ENCODE results near the gene CNNM2.
"Not testable (repeated sequence)": the region's sequence is repeated elsewhere in the genome, so short reads cannot be mapped to it uniquely, and the experiment has no call there.

The CNNM2 gene

GRCh38 chr10:103041391-103041790 lies 123.3 kb downstream of the CNNM2 start:
- no peak for DNase-seq (ENCODE audit: low read depth)

- no peak for DNase-seq (ENCODE audit: low read depth)
Observed at GRCh38 chr10:103042129-103042528, 124.0 kb downstream of the CNNM2 start.

GRCh38 chr10:103042908-103043307 lies 124.8 kb downstream of the CNNM2 start:
- DNase-seq (ENCODE audit: low read depth), result no peak

- DNase-seq (ENCODE audit: low read depth), result no peak
Observed at GRCh38 chr10:103044942-103045489, 126.9 kb downstream of the CNNM2 start.

DNA sequence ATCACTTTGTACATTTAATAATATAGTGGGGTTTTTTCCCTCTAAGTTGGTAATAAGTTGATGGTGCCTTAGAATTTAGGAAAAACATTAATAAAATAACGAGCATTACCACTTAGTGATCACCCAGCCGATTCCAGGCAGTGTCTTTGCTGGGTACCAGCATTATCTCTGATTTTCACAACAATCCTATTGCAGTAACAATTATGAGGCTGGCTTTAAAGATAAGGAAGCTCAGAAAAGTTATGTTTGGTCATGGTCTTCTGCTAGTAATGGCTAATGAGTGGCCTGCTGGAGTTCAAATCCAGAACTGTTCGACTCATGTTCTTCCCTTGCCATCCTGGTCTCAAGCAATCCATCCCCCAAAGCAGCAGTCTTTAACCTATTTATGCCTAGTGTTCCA lies 127.9 kb downstream of the CNNM2 start:
- DNase-seq (ENCODE audit: low read depth), result no peak

DNA sequence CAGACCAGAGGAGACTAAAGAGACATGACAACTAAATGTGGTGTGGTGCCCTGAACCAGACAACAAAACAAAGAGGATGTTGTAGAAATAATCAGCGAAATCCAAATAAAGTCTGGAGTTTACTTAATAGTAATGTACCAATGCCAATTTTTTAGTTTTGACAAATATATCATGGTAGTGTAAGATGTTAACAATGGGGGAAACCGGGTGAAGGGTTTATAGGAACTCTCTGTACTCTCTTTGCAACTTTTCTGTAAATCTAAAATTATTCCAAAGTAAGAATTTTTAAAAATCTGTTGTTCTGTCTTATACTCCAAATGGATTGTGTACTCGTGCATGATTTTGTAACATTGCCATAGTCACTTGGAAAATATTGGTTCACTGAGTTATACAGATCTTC lies 129.3 kb downstream of the CNNM2 start:
- no peak for DNase-seq (ENCODE audit: low read depth)

GRCh38 chr10:103049237-103049636 lies 131.1 kb downstream of the CNNM2 start:
- no peak for DNase-seq (ENCODE audit: low read depth)

GRCh38 chr10:103053659-103054581 lies 135.8 kb downstream of the CNNM2 start:
- peak; percentile 25 for DNase-seq (ENCODE audit: low read depth)

DNA sequence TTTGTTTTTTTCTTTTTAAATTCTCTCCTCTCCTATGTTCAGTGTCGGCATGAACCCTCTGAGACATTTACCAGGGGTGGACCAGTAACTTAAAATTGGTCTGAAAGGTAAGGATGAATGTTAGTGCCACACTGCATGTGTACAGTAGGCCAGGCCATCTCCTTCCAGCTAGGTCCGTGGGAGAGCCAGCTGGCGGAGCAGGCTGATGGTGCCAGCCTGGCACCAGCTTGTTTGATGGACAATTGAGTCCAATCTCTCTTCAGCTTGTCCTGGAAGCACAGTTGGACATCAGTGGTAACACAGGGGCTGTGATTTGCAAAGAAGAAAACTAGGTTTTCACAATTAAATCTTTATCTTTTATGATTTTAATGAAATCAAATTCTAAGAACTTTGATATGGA lies 136.5 kb downstream of the CNNM2 start:
- DNase-seq (ENCODE audit: low read depth), result no peak

DNA sequence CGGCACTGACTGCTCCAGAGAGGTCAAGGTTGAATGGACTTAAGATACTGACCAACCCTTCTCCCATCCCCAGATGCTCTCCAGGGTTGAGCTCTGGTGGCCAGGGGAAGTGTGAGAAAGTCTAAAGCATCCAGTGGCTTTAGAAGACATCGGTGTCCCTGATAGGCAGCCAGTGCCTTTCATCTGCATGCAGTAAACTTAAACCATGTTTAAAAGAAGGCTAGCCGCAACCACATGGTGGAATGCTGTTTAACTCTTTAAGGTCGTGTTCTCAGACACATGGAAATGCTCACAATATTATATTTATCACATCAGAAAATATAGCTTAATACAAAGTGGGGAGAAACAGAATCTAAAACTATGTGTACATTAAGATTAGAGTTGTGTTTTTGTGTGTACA lies 137.0 kb downstream of the CNNM2 start:
- DNase-seq (ENCODE audit: low read depth), result no peak

DNA sequence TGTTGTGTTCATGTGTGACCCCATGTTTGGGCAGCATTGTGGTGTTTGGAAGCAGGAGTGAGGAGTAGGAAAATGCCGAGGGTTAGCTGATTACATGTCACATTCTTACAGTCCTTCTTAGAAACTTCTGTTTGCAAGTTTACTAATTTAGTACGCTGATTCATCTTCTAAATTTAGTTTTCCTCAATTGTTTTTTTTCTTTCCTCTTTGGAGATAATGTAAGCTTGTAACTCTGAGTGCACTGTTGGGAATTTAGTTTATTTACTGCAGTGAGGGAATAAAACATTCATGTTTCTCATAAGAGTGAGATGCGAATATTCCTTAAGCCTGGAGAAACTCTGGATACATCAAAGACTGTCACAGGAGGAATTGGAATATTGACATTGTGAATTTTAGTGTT lies 139.9 kb downstream of the CNNM2 start:
- no peak for DNase-seq (ENCODE audit: low read depth)

GRCh38 chr10:103060575-103060974 lies 142.5 kb downstream of the CNNM2 start:
- DNase-seq (ENCODE audit: low read depth), result no peak

GRCh38 chr10:103062854-103063590 lies 144.9 kb downstream of the CNNM2 start:
- no peak for DNase-seq (ENCODE audit: low read depth)

DNA sequence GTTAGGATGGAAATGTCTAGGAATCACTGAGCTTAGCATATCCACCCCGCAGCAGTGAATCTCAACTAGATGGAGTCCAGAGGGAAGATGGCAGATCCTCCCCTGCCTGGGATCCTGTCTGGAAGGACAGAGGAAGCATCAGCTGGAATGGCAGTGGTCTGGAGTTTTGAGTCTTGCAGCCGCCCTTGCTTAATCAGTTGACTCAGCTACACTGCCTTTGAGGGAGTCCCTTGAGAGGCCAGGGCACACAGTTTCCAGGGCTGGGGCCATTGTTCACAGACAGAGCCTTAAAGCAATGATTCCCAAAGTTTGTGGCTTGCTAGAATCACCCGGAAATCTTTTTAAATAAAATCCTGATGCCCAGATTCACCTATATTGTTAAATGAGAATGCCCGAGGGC lies 146.9 kb downstream of the CNNM2 start:
- DNase-seq (ENCODE audit: low read depth), result no peak

- no peak for DNase-seq (ENCODE audit: low read depth)
Observed at GRCh38 chr10:103066141-103067098, 148.3 kb downstream of the CNNM2 start.

DNA sequence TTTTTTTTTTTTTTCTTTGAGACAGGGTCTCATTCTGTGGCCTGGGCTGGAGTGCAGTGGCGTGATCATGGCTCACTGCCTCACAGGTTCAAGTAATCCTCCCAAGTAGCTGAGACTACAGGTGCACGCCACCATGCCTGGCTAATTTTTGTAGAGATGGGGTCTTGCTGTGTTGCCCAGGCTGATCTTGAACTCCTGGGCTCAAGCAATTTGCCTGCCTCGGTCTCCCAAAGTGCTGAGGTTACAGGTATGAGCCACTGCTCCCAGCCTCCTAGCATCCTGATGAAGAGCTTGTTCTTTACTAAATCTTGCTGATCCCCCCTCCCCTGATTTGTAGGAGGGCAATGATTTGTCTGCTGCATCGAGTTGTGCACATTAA lies 149.0 kb downstream of the CNNM2 start:
- not testable (repeated sequence) for DNase-seq (ENCODE audit: low read depth)

DNA sequence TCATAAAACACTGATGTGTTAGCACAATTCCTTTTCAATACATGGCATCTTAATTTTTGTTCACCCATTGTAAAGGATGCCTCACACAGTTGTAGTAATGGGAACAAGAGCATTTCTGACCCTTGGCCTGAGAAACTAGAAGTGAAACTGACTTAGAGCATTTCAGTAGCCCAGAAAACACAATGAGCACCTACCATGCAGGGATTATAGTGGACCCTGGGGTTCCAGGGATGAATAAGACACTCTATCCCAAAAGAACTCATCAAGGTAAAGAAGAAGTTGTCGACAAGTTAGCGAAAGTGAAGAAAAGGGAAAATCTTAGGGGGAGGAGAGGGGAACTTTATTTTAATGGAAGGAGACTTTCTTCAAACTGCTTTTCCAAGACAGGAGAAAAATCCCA lies 149.4 kb downstream of the CNNM2 start:
- no peak for DNase-seq (ENCODE audit: low read depth)

GRCh38 chr10:103067956-103068355 lies 149.9 kb downstream of the CNNM2 start:
- DNase-seq (ENCODE audit: low read depth), result no peak

GRCh38 chr10:103069453-103070331 lies 151.6 kb downstream of the CNNM2 start:
- DNase-seq (ENCODE audit: low read depth), result peak; percentile 35

DNA sequence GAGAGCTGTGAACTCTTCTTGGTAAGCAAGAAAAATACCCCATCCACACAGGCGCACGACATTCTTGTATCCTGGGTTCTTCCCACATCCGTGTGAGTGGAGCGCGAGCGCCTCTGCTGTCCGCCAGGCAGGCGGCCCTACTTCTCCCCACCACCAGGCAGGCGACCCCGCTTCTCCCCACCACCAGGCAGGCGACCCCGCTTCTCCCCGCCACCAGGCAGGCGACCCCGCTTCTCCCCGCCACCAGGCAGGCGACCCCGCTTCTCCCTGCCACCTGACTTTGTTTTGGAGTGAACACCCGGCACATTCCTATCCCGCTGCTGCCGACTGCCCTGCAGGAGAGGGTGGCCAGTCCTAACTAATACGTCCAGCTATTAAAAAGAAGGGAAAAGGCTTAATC lies 154.2 kb downstream of the CNNM2 start:
- DNase-seq (ENCODE audit: low read depth), result no peak

GRCh38 chr10:103072891-103073290 lies 154.8 kb downstream of the CNNM2 start:
- no peak for DNase-seq (ENCODE audit: low read depth)

Data from T-helper 22 cell (primary cell).